Measurements from ENCODE around the gene FLRT1. TPM values are rescaled to one million over a fixed set of nuclear protein-coding genes. Genes with fewer than 3 reads are reported as not detected.

Gene FLRT1
- total and polyA plus RNA-seq, 9 donors: 0.13 to 1.2 (median 0.38) TPM

GRCh38 chr11:64077607-64078006 is 41.9 kb downstream of the FLRT1 start:
- H3K9me3 ChIP-seq: no peaks in the 10 kb centered on the region
- H3K4me3 ChIP-seq: no peak overlapping the region
- 77 to 82% (median 81%) methylated on average over 12 of the region's 12 CpGs for WGBS, 3 donors
- H3K27ac ChIP-seq: no peak overlapping the region
- no peak for DNase-seq
- no peaks in the 10 kb centered on the region for H3K27me3 ChIP-seq
- intact Hi-C loops (cut with DNase I): no loop called here
- no peaks in the 10 kb centered on the region for H3K36me3 ChIP-seq
- H3K4me1 ChIP-seq (ENCODE audit: insufficient read depth): no peaks in the 10 kb centered on the region
- TF ChIP-seq EP300 (IDR thresholded peaks at IDR 0.05) (no peak), POLR2A (IDR thresholded peaks at IDR 0.05) (no peak)
- TF ChIP-seq, protein P1, sequence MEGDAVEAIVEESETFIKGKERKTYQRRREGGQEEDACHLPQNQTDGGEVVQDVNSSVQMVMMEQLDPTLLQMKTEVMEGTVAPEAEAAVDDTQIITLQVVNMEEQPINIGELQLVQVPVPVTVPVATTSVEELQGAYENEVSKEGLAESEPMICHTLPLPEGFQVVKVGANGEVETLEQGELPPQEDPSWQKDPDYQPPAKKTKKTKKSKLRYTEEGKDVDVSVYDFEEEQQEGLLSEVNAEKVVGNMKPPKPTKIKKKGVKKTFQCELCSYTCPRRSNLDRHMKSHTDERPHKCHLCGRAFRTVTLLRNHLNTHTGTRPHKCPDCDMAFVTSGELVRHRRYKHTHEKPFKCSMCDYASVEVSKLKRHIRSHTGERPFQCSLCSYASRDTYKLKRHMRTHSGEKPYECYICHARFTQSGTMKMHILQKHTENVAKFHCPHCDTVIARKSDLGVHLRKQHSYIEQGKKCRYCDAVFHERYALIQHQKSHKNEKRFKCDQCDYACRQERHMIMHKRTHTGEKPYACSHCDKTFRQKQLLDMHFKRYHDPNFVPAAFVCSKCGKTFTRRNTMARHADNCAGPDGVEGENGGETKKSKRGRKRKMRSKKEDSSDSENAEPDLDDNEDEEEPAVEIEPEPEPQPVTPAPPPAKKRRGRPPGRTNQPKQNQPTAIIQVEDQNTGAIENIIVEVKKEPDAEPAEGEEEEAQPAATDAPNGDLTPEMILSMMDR (IDR thresholded peaks at IDR 0.05): no peak

DNA sequence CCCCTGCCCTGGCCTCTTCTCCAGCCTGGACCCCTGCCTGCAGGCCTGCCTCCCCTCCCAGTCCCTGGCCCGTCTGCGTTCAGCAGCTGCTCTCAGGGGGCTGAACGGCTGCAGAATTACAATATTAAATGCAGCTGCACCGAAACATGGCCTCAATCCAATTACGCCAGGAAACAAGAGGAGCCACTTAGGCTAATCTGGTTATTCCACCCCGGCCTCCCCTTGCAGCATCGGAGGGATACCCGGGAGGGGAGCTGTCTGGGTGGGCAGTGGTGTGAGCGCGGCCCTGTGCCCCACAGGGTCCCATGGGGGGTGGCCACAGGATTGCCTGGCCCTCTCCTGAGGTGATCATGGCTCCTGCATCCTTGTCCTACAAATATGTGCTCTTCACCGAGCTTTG is 42.6 kb downstream of the FLRT1 start:
- intact Hi-C loops (cut with DNase I): no loop called here

GRCh38 chr11:64078905-64079304 is 43.2 kb downstream of the FLRT1 start:
- Histone ChIP-seq H3K9me3 (no peaks in the 10 kb centered on the region), H3K4me1 (ENCODE audit: insufficient read depth) (no peaks in the 10 kb centered on the region), H3K27me3 (no peaks in the 10 kb centered on the region), H3K27ac (no peak overlapping the region), H3K4me3 (no peak overlapping the region), H3K36me3 (no peaks in the 10 kb centered on the region)
- intact Hi-C loops (cut with DNase I): no loop called here
- WGBS, 3 donors: 41 to 71% (median 43%) methylated on average over 13 of the region's 13 CpGs
- no peak for DNase-seq
- TF ChIP-seq, protein P1 (IDR thresholded peaks at IDR 0.05): no peak
- TF ChIP-seq EP300 (IDR thresholded peaks at IDR 0.05) (no peak), POLR2A (IDR thresholded peaks at IDR 0.05) (no peak)

More for the DNA sequence above, 42.6 kb downstream of the FLRT1 start:
- TF ChIP-seq POLR2A (IDR thresholded peaks at IDR 0.05) (no peak), EP300 (IDR thresholded peaks at IDR 0.05) (no peak)
- TF ChIP-seq, protein P1 (IDR thresholded peaks at IDR 0.05): no peak
- Histone ChIP-seq H3K27ac (no peak overlapping the region), H3K27me3 (no peaks in the 10 kb centered on the region), H3K36me3 (no peaks in the 10 kb centered on the region), H3K9me3 (no peaks in the 10 kb centered on the region), H3K4me3 (no peak overlapping the region), H3K4me1 (ENCODE audit: insufficient read depth) (no peaks in the 10 kb centered on the region)
- DNase-seq: no peak
- 21 to 50% (median 38%) methylated on average over 11 of the region's 11 CpGs for WGBS, 3 donors

DNA sequence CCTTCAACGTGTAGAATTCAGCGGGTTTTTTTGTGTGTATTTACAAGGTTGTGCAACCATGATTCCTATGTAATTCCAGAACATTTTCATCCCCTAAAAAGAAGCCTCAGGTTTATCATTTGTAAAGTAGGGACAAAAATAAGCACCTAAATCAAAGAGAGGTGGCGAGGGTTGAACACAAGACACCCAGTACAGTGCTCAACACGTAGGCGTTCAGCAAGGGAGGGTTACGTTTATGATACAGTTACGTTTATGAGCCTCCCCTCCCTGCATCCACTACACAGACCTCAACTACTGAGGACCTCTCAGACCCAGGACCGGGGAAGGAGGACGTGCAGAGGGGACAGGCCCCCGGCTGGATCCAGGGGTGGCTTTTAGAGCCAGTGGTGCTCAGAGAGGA is 44.7 kb downstream of the FLRT1 start:
- no peak for DNase-seq
- no peak overlapping the region for H3K4me3 ChIP-seq
- TF ChIP-seq, protein P1 (IDR thresholded peaks at IDR 0.05): no peak
- TF ChIP-seq EP300 (IDR thresholded peaks at IDR 0.05) (no peak), POLR2A (IDR thresholded peaks at IDR 0.05) (no peak)
- H3K4me1 ChIP-seq (ENCODE audit: insufficient read depth): no peaks in the 10 kb centered on the region
- no peaks in the 10 kb centered on the region for H3K9me3 ChIP-seq
- no peaks in the 10 kb centered on the region for H3K36me3 ChIP-seq
- intact Hi-C loops (cut with DNase I): no loop called here
- H3K27me3 ChIP-seq: no peaks in the 10 kb centered on the region
- WGBS, 3 donors: 88 to 92% (median 92%) methylated on average over 10 of the region's 10 CpGs
- no peak overlapping the region for H3K27ac ChIP-seq

Measured in ovary (tissue), 9 donors.